Esophagus mucosa (tissue), 1 donor: ENCODE results near the gene NTRK2. TPM values are rescaled to one million over a fixed set of nuclear protein-coding genes. Genes with fewer than 3 reads are reported as not detected.

ENCODE experiments used
- ATAC-seq: fragments of 200-7000 bp; cut with Tn5 transposase; one replicate; pipeline ENCODE4 v1.9.1; 2020
- total RNA-seq: library from RNA; stranded (reverse); gene quantifications from one replicate; pipeline ENCODE4 v1.2.4, GENCODE V29; 2023
- donor health status: DM: yes; HTN: yes; CAD: no.

NTRK2 gene
- total RNA-seq, result 9.8 TPM

- ATAC-seq, result peak; percentile 67
Measured at GRCh38 chr9:84669288-84670137, at the start of gene NTRK2. Gene NTRK2 (plus strand): TSS chr9:84669729. CDS start chr9:84670749, 1,020 bp downstream.

GRCh38 chr9:84620338-84620737 lies 49.2 kb upstream of the NTRK2 start:
- ATAC-seq, result no peak

GRCh38 chr9:84621811-84622210 lies 47.7 kb upstream of the NTRK2 start:
- ATAC-seq, result no peak

GRCh38 chr9:84622981-84623380 lies 46.5 kb upstream of the NTRK2 start:
- no peak for ATAC-seq

- ATAC-seq, result no peak
Measured at GRCh38 chr9:84636436-84636835, 33.1 kb upstream of the NTRK2 start.

- peak; percentile 83 for ATAC-seq
Measured at GRCh38 chr9:84642553-84643141, 26.9 kb upstream of the NTRK2 start.

GRCh38 chr9:84647699-84648098 lies 21.8 kb upstream of the NTRK2 start:
- no peak for ATAC-seq

- no peak for ATAC-seq
Measured at GRCh38 chr9:84652496-84653120, 16.9 kb upstream of the NTRK2 start.

GRCh38 chr9:84655447-84655846 lies 14.1 kb upstream of the NTRK2 start:
- no peak for ATAC-seq

- no peak for ATAC-seq
Measured at GRCh38 chr9:84659313-84659712, 10.2 kb upstream of the NTRK2 start.

- ATAC-seq, result no peak
Measured at GRCh38 chr9:84659773-84660172, 9.8 kb upstream of the NTRK2 start.

GRCh38 chr9:84667571-84668195 lies 1.8 kb upstream of the NTRK2 start:
- ATAC-seq, result peak; percentile 27

GRCh38 chr9:84668196-84669012 lies 1.1 kb upstream of the NTRK2 start:
- ATAC-seq, result peak; percentile 90

- no peak for ATAC-seq
Measured at GRCh38 chr9:84669013-84669287, 579 bp upstream of the NTRK2 start.

- ATAC-seq, result peak; percentile 7
Measured at GRCh38 chr9:84670138-84671041, 861 bp downstream of the NTRK2 start.

GRCh38 chr9:84671586-84672521 lies 2.3 kb downstream of the NTRK2 start:
- no peak for ATAC-seq

- no peak for ATAC-seq
Measured at GRCh38 chr9:84673806-84674205, 4.3 kb downstream of the NTRK2 start.

- ATAC-seq, result no peak
Measured at GRCh38 chr9:84677080-84677479, 7.6 kb downstream of the NTRK2 start.

GRCh38 chr9:84679571-84679970 lies 10.0 kb downstream of the NTRK2 start:
- no peak for ATAC-seq
